Panc1 (cell line): Measurements from ENCODE around the gene MAPKAP1. TPM values are rescaled to one million over a fixed set of nuclear protein-coding genes. Genes with fewer than 3 reads are reported as not detected.

Experiments
- ATAC-seq: fragments of 200-7000 bp; cut with Tn5 transposase; 2 replicates; pipeline ENCODE4 v1.9.1; 2020; ENCODE audit warnings: mild to moderate bottlenecking, moderate library complexity
- BruUV-seq: library from RNA; stranded (reverse); fragments of 400-500 nt; replicated peaks from 2 replicates; lab custom pipeline; 2021; lab: Mats Ljungman, UMichigan
- CTCF ChIA-PET: fragments of 300-600 bp; sonication (Branson Sonifier 250); formaldehyde crosslinking; loops from one replicate; lab custom pipeline; 2022; ENCODE audit warnings: antibody characterized with exemption; lab: Charles Lee
- POLR2A ChIA-PET: fragments of 300-600 bp; sonication (Branson Sonifier 250); formaldehyde crosslinking; loops from one replicate; lab custom pipeline; 2022; ENCODE audit warnings: antibody characterized with exemption; lab: Charles Lee
- DNase-seq: peaks from one replicate; pipeline ENCODE4 v3.0.0-alpha.2; 2010; ENCODE audit warnings: low read depth, low spot score
- H3K27ac ChIP-seq: 2 replicates; pipeline ENCODE4 v1.5.1; 2011; ENCODE audit warnings: mild to moderate bottlenecking, low read length, inconsistent platforms
- H3K27me3 ChIP-seq: fragments of 200-500 bp; sonication (Bioruptor generic); 2 replicates; pipeline ENCODE4 v1.6.0; 2014; ENCODE audit warnings: low read length, inconsistent platforms; ENCODE audit not compliant: control insufficient read depth, insufficient read depth
- H3K36me3 ChIP-seq: fragments of 200-500 bp; sonication (Bioruptor generic); 2 replicates; pipeline ENCODE4 v1.5.1; 2014; ENCODE audit warnings: inconsistent platforms, mild to moderate bottlenecking, low read length, moderate library complexity; ENCODE audit not compliant: control insufficient read depth, insufficient read depth
- H3K4me1 ChIP-seq: 2 replicates; pipeline ENCODE4 v1.5.1; 2011; ENCODE audit warnings: inconsistent platforms, mild to moderate bottlenecking, low read length, moderate library complexity; ENCODE audit not compliant: control insufficient read depth, insufficient read depth
- H3K4me3 ChIP-seq, 2 experiments: 2 replicates each; pipeline ENCODE4 v1.5.1; 2011 to 2012; ENCODE audit warnings: low read depth in 2 of 2, low read length in 2 of 2, mild to moderate bottlenecking in 2 of 2, inconsistent platforms in 1 of 2, moderate library complexity in 1 of 2
- H3K9me3 ChIP-seq: fragments of 200-500 bp; sonication (Bioruptor generic); 2 replicates; pipeline ENCODE4 v1.5.1; 2014; ENCODE audit warnings: low read depth, mild to moderate bottlenecking, inconsistent platforms, low read length, moderate library complexity; ENCODE audit not compliant: control insufficient read depth, insufficient read depth
- POLR2AphosphoS5 ChIP-seq: IDR thresholded peaks from 2 replicates; pipeline ENCODE4 v1.6.1; 2012; ENCODE audit warnings: mild to moderate bottlenecking, low read depth, low read length, moderate library complexity
- SIN3A ChIP-seq: IDR thresholded peaks from 2 replicates; pipeline ENCODE4 v1.6.1; 2012; ENCODE audit warnings: low read depth, mild to moderate bottlenecking, low read length, moderate library complexity, borderline replicate concordance; ENCODE audit not compliant: insufficient read depth
- TCF7L2 ChIP-seq: IDR thresholded peaks from 2 replicates; pipeline ENCODE4 v1.6.1; 2011; ENCODE audit warnings: mild to moderate bottlenecking, low read depth, low read length, inconsistent platforms
- in situ Hi-C: cut with HindIII; loops from 2 replicates; pipeline ENCODE4 v1.10.0; 2016; ENCODE audit warnings: low sequenced_read_pairs, low pct_unique_long_range_greater_than_20kb
- intact Hi-C: fragments of 100-400 bp; cut with micrococcal nuclease; formaldehyde crosslinking; loops from one replicate; pipeline ENCODE4 v1.10.0; 2022; ENCODE audit not compliant: unreplicated experiment
- total RNA-seq: library from RNA; stranded (reverse); gene quantifications from one replicate; pipeline ENCODE4 v1.2.1, GENCODE V29; 2021; ENCODE audit not compliant: unreplicated experiment
- TF ChIP-seq, protein P1 (sequence below): fragments of 450-650 bp; IDR thresholded peaks from 2 replicates; pipeline ENCODE4 v1.5.1; 2017; ENCODE audit warnings: mild to moderate bottlenecking
- TF ChIP-seq, protein P2 (sequence below), 2 experiments: IDR thresholded peaks; 2 replicates each; pipeline ENCODE4 v1.6.1; 2011 to 2012; ENCODE audit warnings: low read depth in 2 of 2, control low read depth in 1 of 2, low read length in 1 of 2, mild to moderate bottlenecking in 1 of 2, moderate library complexity in 1 of 2; ENCODE audit not compliant: insufficient read depth in 1 of 2

MAPKAP1 gene
- total RNA-seq, 1 experiment from 2014 or later: 72.7 TPM

DNA sequence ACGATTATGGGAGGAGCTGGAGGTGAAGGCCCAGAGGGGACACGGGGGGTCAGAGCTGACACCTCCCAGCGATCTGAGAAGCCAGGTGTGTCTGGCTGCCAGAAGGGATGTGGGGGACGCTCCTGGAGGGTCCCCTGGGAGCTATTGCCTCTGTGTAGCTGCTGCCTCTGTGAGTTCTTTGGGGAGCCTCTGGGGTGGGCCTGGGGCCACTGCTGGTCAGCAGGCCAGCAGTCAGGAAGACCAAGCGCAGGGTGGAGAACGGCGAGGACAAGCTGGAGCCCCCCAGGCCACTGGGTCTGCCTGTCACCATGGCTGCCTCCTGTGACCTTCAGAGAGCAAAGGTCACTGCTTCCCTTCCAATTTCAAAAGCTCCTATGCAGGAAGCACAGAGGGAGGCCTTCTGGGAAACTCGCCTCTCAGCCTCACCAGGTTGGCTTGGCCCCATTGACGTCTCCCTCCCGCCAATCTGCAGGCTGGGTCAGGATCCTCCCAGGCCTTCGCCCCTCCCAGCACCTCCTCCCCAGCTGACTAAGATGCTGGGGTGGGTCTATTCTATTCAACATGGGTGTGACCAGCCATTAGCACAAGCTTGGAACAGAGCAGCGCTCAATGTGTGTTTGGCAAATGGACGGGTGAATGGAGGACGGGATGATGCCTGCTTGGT is 319.0 kb downstream of the MAPKAP1 start:
- no peak for DNase-seq
- no peak overlapping the region for H3K4me3 ChIP-seq
- no peaks in the 10 kb centered on the region for H3K4me1 ChIP-seq
- ATAC-seq: no peak
- no peaks in the 10 kb centered on the region for H3K36me3 ChIP-seq
- no peaks in the 10 kb centered on the region for H3K9me3 ChIP-seq
- ChIA-PET POLR2A (no interaction called here), CTCF (no interaction called here)
- no TSS peak for BruUV-seq
- H3K27me3 ChIP-seq: no peaks in the 10 kb centered on the region
- in situ Hi-C loops: no loop called here
- H3K27ac ChIP-seq: no peak overlapping the region
- TF ChIP-seq TCF7L2 (no peak), POLR2AphosphoS5 (no peak), SIN3A (no peak)
- TF ChIP-seq, protein P1, sequence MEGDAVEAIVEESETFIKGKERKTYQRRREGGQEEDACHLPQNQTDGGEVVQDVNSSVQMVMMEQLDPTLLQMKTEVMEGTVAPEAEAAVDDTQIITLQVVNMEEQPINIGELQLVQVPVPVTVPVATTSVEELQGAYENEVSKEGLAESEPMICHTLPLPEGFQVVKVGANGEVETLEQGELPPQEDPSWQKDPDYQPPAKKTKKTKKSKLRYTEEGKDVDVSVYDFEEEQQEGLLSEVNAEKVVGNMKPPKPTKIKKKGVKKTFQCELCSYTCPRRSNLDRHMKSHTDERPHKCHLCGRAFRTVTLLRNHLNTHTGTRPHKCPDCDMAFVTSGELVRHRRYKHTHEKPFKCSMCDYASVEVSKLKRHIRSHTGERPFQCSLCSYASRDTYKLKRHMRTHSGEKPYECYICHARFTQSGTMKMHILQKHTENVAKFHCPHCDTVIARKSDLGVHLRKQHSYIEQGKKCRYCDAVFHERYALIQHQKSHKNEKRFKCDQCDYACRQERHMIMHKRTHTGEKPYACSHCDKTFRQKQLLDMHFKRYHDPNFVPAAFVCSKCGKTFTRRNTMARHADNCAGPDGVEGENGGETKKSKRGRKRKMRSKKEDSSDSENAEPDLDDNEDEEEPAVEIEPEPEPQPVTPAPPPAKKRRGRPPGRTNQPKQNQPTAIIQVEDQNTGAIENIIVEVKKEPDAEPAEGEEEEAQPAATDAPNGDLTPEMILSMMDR: no peak
- TF ChIP-seq, protein P2, sequence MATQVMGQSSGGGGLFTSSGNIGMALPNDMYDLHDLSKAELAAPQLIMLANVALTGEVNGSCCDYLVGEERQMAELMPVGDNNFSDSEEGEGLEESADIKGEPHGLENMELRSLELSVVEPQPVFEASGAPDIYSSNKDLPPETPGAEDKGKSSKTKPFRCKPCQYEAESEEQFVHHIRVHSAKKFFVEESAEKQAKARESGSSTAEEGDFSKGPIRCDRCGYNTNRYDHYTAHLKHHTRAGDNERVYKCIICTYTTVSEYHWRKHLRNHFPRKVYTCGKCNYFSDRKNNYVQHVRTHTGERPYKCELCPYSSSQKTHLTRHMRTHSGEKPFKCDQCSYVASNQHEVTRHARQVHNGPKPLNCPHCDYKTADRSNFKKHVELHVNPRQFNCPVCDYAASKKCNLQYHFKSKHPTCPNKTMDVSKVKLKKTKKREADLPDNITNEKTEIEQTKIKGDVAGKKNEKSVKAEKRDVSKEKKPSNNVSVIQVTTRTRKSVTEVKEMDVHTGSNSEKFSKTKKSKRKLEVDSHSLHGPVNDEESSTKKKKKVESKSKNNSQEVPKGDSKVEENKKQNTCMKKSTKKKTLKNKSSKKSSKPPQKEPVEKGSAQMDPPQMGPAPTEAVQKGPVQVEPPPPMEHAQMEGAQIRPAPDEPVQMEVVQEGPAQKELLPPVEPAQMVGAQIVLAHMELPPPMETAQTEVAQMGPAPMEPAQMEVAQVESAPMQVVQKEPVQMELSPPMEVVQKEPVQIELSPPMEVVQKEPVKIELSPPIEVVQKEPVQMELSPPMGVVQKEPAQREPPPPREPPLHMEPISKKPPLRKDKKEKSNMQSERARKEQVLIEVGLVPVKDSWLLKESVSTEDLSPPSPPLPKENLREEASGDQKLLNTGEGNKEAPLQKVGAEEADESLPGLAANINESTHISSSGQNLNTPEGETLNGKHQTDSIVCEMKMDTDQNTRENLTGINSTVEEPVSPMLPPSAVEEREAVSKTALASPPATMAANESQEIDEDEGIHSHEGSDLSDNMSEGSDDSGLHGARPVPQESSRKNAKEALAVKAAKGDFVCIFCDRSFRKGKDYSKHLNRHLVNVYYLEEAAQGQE (IDR thresholded peaks at IDR 0.05; ENCODE audit: insufficient read depth in 1 of 2, low read depth in 2 of 2, low read length in 1 of 2): no peak
- intact Hi-C loops: no loop called here

Other genes starting within 250 kb of the MAPKAP1 start
- 39.0 TPM for gene PBX3, start 40.2 kb upstream of the MAPKAP1 start, total RNA-seq